A549 treated with CORT108297 at 1 μM for 4 hours (cell line): ENCODE results near the gene ZNF155. TPM values are rescaled to one million over a fixed set of nuclear protein-coding genes. Genes with fewer than 3 reads are reported as not detected.

Experiments
- total RNA-seq: library from RNA; stranded (reverse); fragments of 200-300 nt; extraction: Qiagen RNA extraction; gene quantifications from 5 replicates; pipeline ENCODE4 v1.2.3, GENCODE V29; 2022

The ZNF155 gene
- total RNA-seq = 2.3 to 3.8 TPM (median 2.6 TPM) in 5 replicates

GRCh38 chr19:43983912-43984686 lies at the start of gene ZNF155:
Gene ZNF155 (plus strand): TSS chr19:43984188. CDS start chr19:43988544, 4,356 bp downstream.

GRCh38 chr19:43934985-43935708 lies 48.8 kb upstream of the ZNF155 start, which contains the start of gene ZNF45:
Gene ZNF45 (minus strand): TSS chr19:43935282. CDS start chr19:43922185, 13,097 bp downstream.

GRCh38 chr19:43950834-43951645 lies 32.9 kb upstream of the ZNF155 start, which contains the start of gene ZNF221:
Gene ZNF221 (plus strand): TSS chr19:43951228. CDS start chr19:43962727, 11,499 bp downstream.

GRCh38 chr19:44002566-44003460 lies 18.8 kb downstream of the ZNF155 start, which contains the start of gene ZNF230:
Gene ZNF230 (plus strand): TSS chr19:44002957. CDS start chr19:44007079, 4,122 bp downstream.

GRCh38 chr19:44025217-44025936 lies 41.4 kb downstream of the ZNF155 start, which contains the start of gene ZNF222:
Gene ZNF222 (plus strand): TSS chr19:44025379. CDS start chr19:44025437, 58 bp downstream.

Other genes with a start within 250 kb of the ZNF155 start
- gene SMG9, start 229.2 kb upstream of the ZNF155 start, total RNA-seq = 52.1 to 76.4 TPM (median 65.0 TPM) in 5 replicates
- gene KCNN4, start 203.2 kb upstream of the ZNF155 start, total RNA-seq = 43.7 to 66.7 TPM (median 58.2 TPM) in 5 replicates
- 0.16 to 0.31 TPM (median 0.17 TPM) in 5 replicates for gene LYPD5, start 181.7 kb upstream of the ZNF155 start, total RNA-seq
- 3.6 to 7.3 TPM (median 4.4 TPM) in 5 replicates for gene ZNF283, start 156.9 kb upstream of the ZNF155 start, total RNA-seq
- gene ZNF404, start 100.2 kb upstream of the ZNF155 start, total RNA-seq = 0.13 to 0.44 TPM (median 0.27 TPM) in 5 replicates
- gene ZNF45, start 48.9 kb upstream of the ZNF155 start, total RNA-seq = 9.9 to 12.8 TPM (median 10.7 TPM) in 5 replicates
- 0.39 to 0.92 TPM (median 0.48 TPM) in 5 replicates for gene ZNF221, start 33.0 kb upstream of the ZNF155 start, total RNA-seq
- gene ZNF230, start 18.8 kb downstream of the ZNF155 start, total RNA-seq = 2.0 to 3.6 TPM (median 2.9 TPM) in 5 replicates
- gene ZNF222, start 41.2 kb downstream of the ZNF155 start, total RNA-seq = 2.5 to 6.1 TPM (median 3.3 TPM) in 5 replicates
- 1.9 to 2.9 TPM (median 2.7 TPM) in 5 replicates for gene ZNF223, start 67.8 kb downstream of the ZNF155 start, total RNA-seq
- gene ZNF284, start 88.0 kb downstream of the ZNF155 start, total RNA-seq = 0.29 to 0.49 TPM (median 0.39 TPM) in 5 replicates
- gene ZNF224, start 110.2 kb downstream of the ZNF155 start, total RNA-seq = 9.9 to 11.4 TPM (median 10.9 TPM) in 5 replicates
- 2.3 to 3.4 TPM (median 2.8 TPM) in 5 replicates for gene ZNF225, start 129.2 kb downstream of the ZNF155 start, total RNA-seq
- gene ZNF234, start 157.4 kb downstream of the ZNF155 start, total RNA-seq = 1.5 to 2.9 TPM (median 2.7 TPM) in 5 replicates
- 19.2 to 20.9 TPM (median 20.2 TPM) in 5 replicates for gene ZNF226, start 180.9 kb downstream of the ZNF155 start, total RNA-seq
- gene ZNF227, start 228.3 kb downstream of the ZNF155 start, total RNA-seq = 9.4 to 12.6 TPM (median 10.7 TPM) in 5 replicates